Measurements from ENCODE around the gene CCDC121. TPM values are rescaled to one million over a fixed set of nuclear protein-coding genes. Genes with fewer than 3 reads are reported as not detected.

CCDC121 gene
- total RNA-seq, 1 experiment from 2014 or later, result 0.87 TPM

DNA sequence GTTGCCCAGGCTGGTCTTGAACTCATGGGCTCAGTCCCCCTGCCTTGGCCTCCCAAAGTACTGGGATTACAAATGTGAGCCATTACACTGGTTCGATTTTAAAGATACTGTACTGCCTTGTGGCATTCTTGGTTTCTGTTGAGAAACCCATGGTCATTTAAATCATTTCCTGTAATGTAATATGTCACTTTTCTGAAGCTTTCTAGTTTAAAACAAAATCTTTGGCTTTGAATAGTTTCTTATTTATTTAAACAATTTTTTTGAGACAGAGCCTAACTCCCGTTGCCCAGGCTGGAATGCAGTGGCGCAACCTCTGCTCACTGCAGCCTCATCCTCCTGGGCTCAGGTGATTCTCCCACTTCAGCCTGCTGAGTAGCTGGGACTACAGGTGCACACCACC lies 37.1 kb downstream of the CCDC121 start:
- no peak overlapping the region for H3K27ac ChIP-seq (ENCODE audit: low read length)
- intact Hi-C loops (cut with micrococcal nuclease), result no loop called here
- H3K79me2 ChIP-seq (ENCODE audit: low read length), result no peaks in the 10 kb centered on the region
- CTCF ChIA-PET, result no interaction called here
- ATAC-seq (no peak), DNase-seq (no peak)
- no peak overlapping the region for H2AFZ ChIP-seq (ENCODE audit: low read length)
- H3K9me2 ChIP-seq (replicated peaks; ENCODE audit: low read length), result no peaks in the 10 kb centered on the region
- POLR2A ChIA-PET (ENCODE audit: unreplicated experiment), result no interaction called here
- no peak overlapping the region for H3K4me3 ChIP-seq (ENCODE audit: low read length)
- H3K9ac ChIP-seq (ENCODE audit: low read length), result no peak overlapping the region
- no TSS peak for BruUV-seq (replicated peaks)
- no peaks in the 10 kb centered on the region for H3K9me3 ChIP-seq (ENCODE audit: low read length)
- H3K36me3 ChIP-seq (ENCODE audit: low read depth, low read length), result no peaks in the 10 kb centered on the region
- H3F3A ChIP-seq (ENCODE audit: low read length, unreplicated experiment), result no peaks in the 10 kb centered on the region
- no peaks in the 10 kb centered on the region for H4K20me1 ChIP-seq (ENCODE audit: low read length)
- no peak overlapping the region for H3K4me2 ChIP-seq (ENCODE audit: low read length)
- H3K4me1 ChIP-seq (ENCODE audit: insufficient read depth, low read length), result peaks cover 15% of the 10 kb centered on the region
- no peaks in the 10 kb centered on the region for H3K27me3 ChIP-seq (ENCODE audit: low read length)
- TF ChIP-seq, protein P1, sequence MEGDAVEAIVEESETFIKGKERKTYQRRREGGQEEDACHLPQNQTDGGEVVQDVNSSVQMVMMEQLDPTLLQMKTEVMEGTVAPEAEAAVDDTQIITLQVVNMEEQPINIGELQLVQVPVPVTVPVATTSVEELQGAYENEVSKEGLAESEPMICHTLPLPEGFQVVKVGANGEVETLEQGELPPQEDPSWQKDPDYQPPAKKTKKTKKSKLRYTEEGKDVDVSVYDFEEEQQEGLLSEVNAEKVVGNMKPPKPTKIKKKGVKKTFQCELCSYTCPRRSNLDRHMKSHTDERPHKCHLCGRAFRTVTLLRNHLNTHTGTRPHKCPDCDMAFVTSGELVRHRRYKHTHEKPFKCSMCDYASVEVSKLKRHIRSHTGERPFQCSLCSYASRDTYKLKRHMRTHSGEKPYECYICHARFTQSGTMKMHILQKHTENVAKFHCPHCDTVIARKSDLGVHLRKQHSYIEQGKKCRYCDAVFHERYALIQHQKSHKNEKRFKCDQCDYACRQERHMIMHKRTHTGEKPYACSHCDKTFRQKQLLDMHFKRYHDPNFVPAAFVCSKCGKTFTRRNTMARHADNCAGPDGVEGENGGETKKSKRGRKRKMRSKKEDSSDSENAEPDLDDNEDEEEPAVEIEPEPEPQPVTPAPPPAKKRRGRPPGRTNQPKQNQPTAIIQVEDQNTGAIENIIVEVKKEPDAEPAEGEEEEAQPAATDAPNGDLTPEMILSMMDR (conservative IDR thresholded peaks at IDR 0.05; ENCODE audit: low read depth, low read length), result no peak
- TF ChIP-seq EZH2phosphoT487 (IDR thresholded peaks at IDR 0.05; ENCODE audit: borderline replicate concordance, low read length) (no peak), EZH2 (IDR thresholded peaks at IDR 0.05; ENCODE audit: low read length, unreplicated experiment) (no peak)

DNA sequence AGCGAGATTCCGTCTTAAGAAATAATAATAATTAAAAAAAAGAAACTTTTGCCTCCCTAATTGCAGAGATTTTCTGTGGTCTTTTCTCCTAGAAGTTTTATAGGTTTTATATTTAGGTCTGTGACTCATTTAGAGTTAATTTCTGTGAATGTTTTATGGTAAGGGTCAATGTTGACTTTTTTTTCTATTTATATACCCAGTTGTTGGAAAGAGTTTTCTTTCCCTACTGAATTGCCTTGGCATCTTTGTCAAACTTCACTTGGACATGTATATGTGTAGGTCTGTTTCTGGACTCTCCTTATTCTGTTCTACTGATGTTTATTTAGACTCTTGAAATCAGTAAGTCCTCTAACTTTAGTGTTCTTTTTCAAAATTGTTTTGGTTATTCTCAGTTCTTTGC lies 40.5 kb downstream of the CCDC121 start:
- no TSS peak for BruUV-seq (replicated peaks)
- H3K9me3 ChIP-seq (ENCODE audit: low read length), result no peaks in the 10 kb centered on the region
- ChIA-PET POLR2A (ENCODE audit: unreplicated experiment) (no interaction called here), CTCF (no interaction called here)
- intact Hi-C loops (cut with micrococcal nuclease), result no loop called here
- H3K27me3 ChIP-seq (ENCODE audit: low read length), result no peaks in the 10 kb centered on the region
- no peak for TF ChIP-seq EZH2phosphoT487 (IDR thresholded peaks at IDR 0.05; ENCODE audit: borderline replicate concordance, low read length)
- TF ChIP-seq EZH2 (IDR thresholded peaks at IDR 0.05; ENCODE audit: low read length, unreplicated experiment), result no peak
- TF ChIP-seq, protein P1 (conservative IDR thresholded peaks at IDR 0.05; ENCODE audit: low read depth, low read length), result no peak
- no peak overlapping the region; the same call in 1 of the 2 replicates for H3K4me2 ChIP-seq (ENCODE audit: low read length)
- H3F3A ChIP-seq (ENCODE audit: low read length, unreplicated experiment), result no peaks in the 10 kb centered on the region
- H3K27ac ChIP-seq (ENCODE audit: low read length), result no peak overlapping the region
- ATAC-seq (peak; percentile 48), DNase-seq (no peak)
- H3K9ac ChIP-seq (ENCODE audit: low read length), result no peak overlapping the region
- H3K4me3 ChIP-seq (ENCODE audit: low read length), result no peak overlapping the region
- no peaks in the 10 kb centered on the region for H3K9me2 ChIP-seq (replicated peaks; ENCODE audit: low read length)
- no peaks in the 10 kb centered on the region for H4K20me1 ChIP-seq (ENCODE audit: low read length)
- H3K36me3 ChIP-seq (ENCODE audit: low read depth, low read length), result no peaks in the 10 kb centered on the region
- H3K79me2 ChIP-seq (ENCODE audit: low read length), result no peaks in the 10 kb centered on the region
- peaks cover 9% of the 10 kb centered on the region for H3K4me1 ChIP-seq (ENCODE audit: insufficient read depth, low read length)
- H2AFZ ChIP-seq (ENCODE audit: low read length), result no peak overlapping the region

DNA sequence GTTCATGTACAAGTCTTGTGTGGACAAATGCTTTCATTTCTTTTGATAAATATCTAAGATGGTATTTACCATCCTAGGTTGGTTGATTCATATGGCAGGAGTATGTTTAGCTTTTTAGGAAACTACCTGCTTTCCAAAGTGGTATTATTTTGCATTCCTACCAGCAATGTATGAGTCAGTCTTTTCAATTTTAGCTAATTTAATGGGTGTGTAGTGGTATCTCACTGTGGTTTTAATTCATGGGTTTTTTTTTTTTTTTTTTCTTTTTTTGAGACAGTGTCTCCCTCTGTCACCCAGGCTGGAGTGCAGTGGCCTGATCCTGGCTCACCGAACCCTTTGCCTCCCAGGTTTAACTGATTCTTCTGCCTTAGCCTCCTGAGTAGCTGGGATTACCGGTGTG lies 41.8 kb downstream of the CCDC121 start:
- no peak overlapping the region for H3K4me3 ChIP-seq (ENCODE audit: low read length)
- ATAC-seq (peak; percentile 15; the same call in 1 of the 2 replicates), DNase-seq (peak; percentile 25)
- H3F3A ChIP-seq (ENCODE audit: low read length, unreplicated experiment), result no peaks in the 10 kb centered on the region
- H4K20me1 ChIP-seq (ENCODE audit: low read length), result no peaks in the 10 kb centered on the region
- CTCF ChIA-PET, result interaction anchor here (0.7 kb wide), 1 partner anchor 27 kb away, joined by 6 read pairs; no protein-coding TSS in a partner anchor
- no peak overlapping the region for H3K27ac ChIP-seq (ENCODE audit: low read length)
- H3K79me2 ChIP-seq (ENCODE audit: low read length), result no peaks in the 10 kb centered on the region
- H3K36me3 ChIP-seq (ENCODE audit: low read depth, low read length), result no peaks in the 10 kb centered on the region
- BruUV-seq (replicated peaks), result no TSS peak
- intact Hi-C loops (cut with micrococcal nuclease), result no loop called here
- H3K27me3 ChIP-seq (ENCODE audit: low read length), result no peaks in the 10 kb centered on the region
- no peak overlapping the region for H3K9ac ChIP-seq (ENCODE audit: low read length)
- H3K9me2 ChIP-seq (replicated peaks; ENCODE audit: low read length), result no peaks in the 10 kb centered on the region
- H3K9me3 ChIP-seq (ENCODE audit: low read length), result no peaks in the 10 kb centered on the region
- no peak overlapping the region for H3K4me2 ChIP-seq (ENCODE audit: low read length)
- POLR2A ChIA-PET (ENCODE audit: unreplicated experiment), result interaction anchor here (0.6 to 0.7 kb wide), 4 partner anchors 66 to 688 kb away, joined by 3 to 9 read pairs (median 6); partner anchors contain the start of gene PPM1G
- H3K4me1 ChIP-seq (ENCODE audit: insufficient read depth, low read length), result peaks cover 9% of the 10 kb centered on the region
- TF ChIP-seq, protein P1 (conservative IDR thresholded peaks at IDR 0.05; ENCODE audit: low read depth, low read length), result no peak
- TF ChIP-seq EZH2phosphoT487 (IDR thresholded peaks at IDR 0.05; ENCODE audit: borderline replicate concordance, low read length) (no peak), EZH2 (IDR thresholded peaks at IDR 0.05; ENCODE audit: low read length, unreplicated experiment) (no peak)
- H2AFZ ChIP-seq (ENCODE audit: low read length), result no peak overlapping the region
